GM19452 (cell line): Measurements from ENCODE around the gene GYPB.
"Not testable (repeated sequence)": the region's sequence is repeated elsewhere in the genome, so short reads cannot be mapped to it uniquely, and the experiment has no call there.

ENCODE experiments used
- ATAC-seq: cut with Tn5 transposase; IDR thresholded peaks from one replicate; pipeline ENCODE4 v1.9.1; 2021; ENCODE audit not compliant: unreplicated experiment

Gene GYPB

GRCh38 chr4:143947493-143947892 is 71.7 kb downstream of the GYPB start:
- not testable (repeated sequence) for ATAC-seq
